IPS-20b (cell line): ENCODE data around the gene SLC16A3.

Experiments
- H3K27ac ChIP-seq: one replicate; pipeline ENCODE4 v1.5.1; 2013; ENCODE audit warnings: low read length
- H3K27me3 ChIP-seq: 2 replicates; pipeline ENCODE4 v1.6.1; 2013; ENCODE audit warnings: mild to moderate bottlenecking, low read length, inconsistent platforms; ENCODE audit not compliant: insufficient read depth
- H3K36me3 ChIP-seq: 2 replicates; pipeline ENCODE4 v1.6.1; 2013; ENCODE audit warnings: low read depth, mild to moderate bottlenecking, inconsistent platforms, low read length, moderate library complexity; ENCODE audit not compliant: insufficient read depth
- H3K4me1 ChIP-seq: 2 replicates; pipeline ENCODE4 v1.6.1; 2013; ENCODE audit warnings: mild to moderate bottlenecking, control low read depth, inconsistent platforms, low read length, moderate library complexity; ENCODE audit not compliant: insufficient read depth
- H3K4me3 ChIP-seq: 2 replicates; pipeline ENCODE4 v1.5.1; 2013; ENCODE audit warnings: mild to moderate bottlenecking, low read length, inconsistent platforms
- H3K9ac ChIP-seq: 2 replicates; pipeline ENCODE4 v1.6.1; 2013; ENCODE audit warnings: low read depth, mild to moderate bottlenecking, inconsistent platforms, low read length, moderate library complexity
- H3K9me3 ChIP-seq: 2 replicates; pipeline ENCODE4 v1.6.1; 2013; ENCODE audit warnings: mild to moderate bottlenecking, low read depth, low read length, inconsistent platforms; ENCODE audit not compliant: insufficient read depth

The SLC16A3 gene

GRCh38 chr17:82240506-82241182, 11.8 kb downstream of the SLC16A3 start:
- no peaks in the 10 kb centered on the region for H3K9me3 ChIP-seq
- no peak overlapping the region for H3K4me3 ChIP-seq
- H3K27me3 ChIP-seq: no peaks in the 10 kb centered on the region
- no peak overlapping the region for H3K9ac ChIP-seq
- H3K27ac ChIP-seq: no peak overlapping the region
- H3K4me1 ChIP-seq: 0 out of 2 replicates have a peak, but pooled peaks cover 3% of the 10 kb centered on the region
- peaks cover 40% of the 10 kb centered on the region for H3K36me3 ChIP-seq

GRCh38 chr17:82241183-82241925, 12.5 kb downstream of the SLC16A3 start:
- H3K27ac ChIP-seq: no peak overlapping the region
- H3K4me3 ChIP-seq: no peak overlapping the region
- no peaks in the 10 kb centered on the region for H3K4me1 ChIP-seq
- no peak overlapping the region for H3K9ac ChIP-seq
- H3K9me3 ChIP-seq: no peaks in the 10 kb centered on the region
- H3K36me3 ChIP-seq: peaks cover 47% of the 10 kb centered on the region
- no peaks in the 10 kb centered on the region for H3K27me3 ChIP-seq

GRCh38 chr17:82241926-82242697, 13.3 kb downstream of the SLC16A3 start:
- no peaks in the 10 kb centered on the region for H3K9me3 ChIP-seq
- H3K4me1 ChIP-seq: no peaks in the 10 kb centered on the region
- H3K36me3 ChIP-seq: peaks cover 55% of the 10 kb centered on the region
- no peak overlapping the region for H3K9ac ChIP-seq
- no peaks in the 10 kb centered on the region for H3K27me3 ChIP-seq
- no peak overlapping the region for H3K27ac ChIP-seq
- no peak overlapping the region for H3K4me3 ChIP-seq

- no peak overlapping the region for H3K27ac ChIP-seq
- no peaks in the 10 kb centered on the region for H3K4me1 ChIP-seq
- H3K27me3 ChIP-seq: no peaks in the 10 kb centered on the region
- H3K36me3 ChIP-seq: peaks cover 60% of the 10 kb centered on the region
- no peaks in the 10 kb centered on the region for H3K9me3 ChIP-seq
- no peak overlapping the region for H3K9ac ChIP-seq
- no peak overlapping the region for H3K4me3 ChIP-seq
These were observed 13.8 kb downstream of the SLC16A3 start for GRCh38 chr17:82242698-82242976.

- H3K4me1 ChIP-seq: no peaks in the 10 kb centered on the region
- H3K9ac ChIP-seq: no peak overlapping the region
These were observed 14.3 kb downstream of the SLC16A3 start for GRCh38 chr17:82242977-82243647.

GRCh38 chr17:82243648-82244412, 15.0 kb downstream of the SLC16A3 start:
- Histone ChIP-seq H3K4me3 (no peak overlapping the region), H3K36me3 (peaks cover 72% of the 10 kb centered on the region), H3K9me3 (no peaks in the 10 kb centered on the region), H3K27ac (no peak overlapping the region), H3K4me1 (no peaks in the 10 kb centered on the region), H3K9ac (no peak overlapping the region), H3K27me3 (no peaks in the 10 kb centered on the region)

More at GRCh38 chr17:82242977-82243647, 14.3 kb downstream of the SLC16A3 start:
- no peak overlapping the region for H3K27ac ChIP-seq
- no peaks in the 10 kb centered on the region for H3K9me3 ChIP-seq
- H3K4me3 ChIP-seq: no peak overlapping the region
- no peaks in the 10 kb centered on the region for H3K27me3 ChIP-seq
- peaks cover 65% of the 10 kb centered on the region for H3K36me3 ChIP-seq

- Histone ChIP-seq H3K27me3 (no peaks in the 10 kb centered on the region), H3K9ac (no peak overlapping the region), H3K36me3 (peaks cover 80% of the 10 kb centered on the region), H3K27ac (no peak overlapping the region), H3K9me3 (no peaks in the 10 kb centered on the region), H3K4me3 (no peak overlapping the region), H3K4me1 (no peaks in the 10 kb centered on the region)
These were observed 15.7 kb downstream of the SLC16A3 start for GRCh38 chr17:82244413-82245133.

GRCh38 chr17:82245134-82246039, 16.5 kb downstream of the SLC16A3 start:
- Histone ChIP-seq H3K4me3 (no peak overlapping the region), H3K9me3 (no peaks in the 10 kb centered on the region), H3K27ac (no peak overlapping the region), H3K4me1 (no peaks in the 10 kb centered on the region), H3K9ac (no peak overlapping the region), H3K27me3 (no peaks in the 10 kb centered on the region), H3K36me3 (peaks cover 88% of the 10 kb centered on the region)

GRCh38 chr17:82246040-82246364, 17.2 kb downstream of the SLC16A3 start:
- Histone ChIP-seq H3K9ac (no peak overlapping the region), H3K27me3 (no peaks in the 10 kb centered on the region), H3K27ac (no peak overlapping the region), H3K4me1 (no peaks in the 10 kb centered on the region), H3K9me3 (no peaks in the 10 kb centered on the region), H3K4me3 (no peak overlapping the region), H3K36me3 (peaks cover 94% of the 10 kb centered on the region)
